ENCODE data around the gene PSD4.

GRCh38 chr2:113252047-113252590, 78.3 kb downstream of the PSD4 start:
- TF ChIP-seq CTCF (IDR thresholded peaks at IDR 0.05; ENCODE audit: control extremely low read depth in 1 of 3, insufficient read depth in 1 of 3, low read depth in 1 of 3, low read length in 3 of 3) (no peak), SP1 (IDR thresholded peaks at IDR 0.05; ENCODE audit: low read depth, low read length) (no peak), EZH2 (IDR thresholded peaks at IDR 0.05; ENCODE audit: low read depth, low read length, severe bottlenecking) (no peak), POLR2AphosphoS5 (IDR thresholded peaks at IDR 0.05; ENCODE audit: low read depth, low read length) (no peak), BRCA1 (IDR thresholded peaks at IDR 0.05; ENCODE audit: low read depth, low read length) (no peak), KDM1A (IDR thresholded peaks at IDR 0.05; ENCODE audit: borderline replicate concordance, low read length) (no peak), MAX (IDR thresholded peaks at IDR 0.05) (no peak), TAF1 (IDR thresholded peaks at IDR 0.05; ENCODE audit: low read depth, low read length) (no peak), ATF2 (IDR thresholded peaks at IDR 0.05; ENCODE audit: low read length) (no peak), CEBPB (IDR thresholded peaks at IDR 0.05; ENCODE audit: low read depth, low read length) (no peak), CBX5 (IDR thresholded peaks at IDR 0.05; ENCODE audit: low read depth, low read length) (no peak)
